Activated naive CD8-positive, alpha-beta T cell treated with anti-CD3 and anti-CD28 coated beads, Interleukin-2, amount 10 ng/mL, durations not matched to agents 7 days and 5 days (primary cell): ENCODE measurements around the gene CEND1. TPM values are rescaled to one million over a fixed set of nuclear protein-coding genes. Genes with fewer than 3 reads are reported as not detected.
A peak's percentile ranks its signal among the peaks of the same experiment; 100 is the strongest.

ENCODE experiments used
- ATAC-seq: fragments of 150-1000 bp; cut with Tn5 transposase; one replicate; pipeline ENCODE4 v1.10.0; 2021; ENCODE audit warnings: low read depth, moderate library complexity
- POLR2A ChIA-PET: fragments of 350-600 bp; sonication (Branson Sonifier 250); formaldehyde crosslinking; loops from one replicate; lab custom pipeline; 2021; ENCODE audit warnings: antibody characterized with exemption; lab: Charles Lee
- DNase-seq: peaks from one replicate; pipeline ENCODE4 v3.0.0; 2021
- H3K27ac Mint-ChIP-seq: one replicate; pipeline ENCODE4 v1.8.0; 2022; ENCODE audit warnings: mild to moderate bottlenecking, mixed read lengths
- H3K27me3 Mint-ChIP-seq: one replicate; pipeline ENCODE4 v1.8.0; 2022; ENCODE audit warnings: mild to moderate bottlenecking, moderate library complexity, mixed read lengths
- H3K36me3 Mint-ChIP-seq: one replicate; pipeline ENCODE4 v1.8.0; 2021; ENCODE audit warnings: mild to moderate bottlenecking, mixed read lengths
- H3K4me1 Mint-ChIP-seq: one replicate; pipeline ENCODE4 v1.8.0; 2021; ENCODE audit warnings: mixed read lengths
- H3K4me3 Mint-ChIP-seq: one replicate; pipeline ENCODE4 v1.8.0; 2022; ENCODE audit warnings: mild to moderate bottlenecking, moderate library complexity, mixed read lengths
- H3K9me3 Mint-ChIP-seq: one replicate; pipeline ENCODE4 v1.8.0; 2021; ENCODE audit warnings: mixed read lengths
- total RNA-seq, 2 experiments: library from RNA; stranded (reverse); gene quantifications; one replicate each; pipeline ENCODE4 v1.2.3, GENCODE V29; 2021

Gene CEND1
- total RNA-seq, 2 experiments from 2014 or later, result 0.37 TPM; not detected in 1

- Mint-ChIP-seq H3K9me3 (no peaks in the 10 kb centered on the region), H3K36me3 (peaks cover 14% of the 10 kb centered on the region), H3K4me3 (no peak overlapping the region), H3K4me1 (peaks cover 17% of the 10 kb centered on the region), H3K27me3 (no peaks in the 10 kb centered on the region), H3K27ac (no peak overlapping the region)
- ATAC-seq, result no peak
- POLR2A ChIA-PET, result no interaction called here
- DNase-seq, result no peak
These were observed 26.0 kb upstream of the CEND1 start for GRCh38 chr11:815675-816432.

GRCh38 chr11:813456-814096 is 23.7 kb upstream of the CEND1 start:
- Mint-ChIP-seq H3K9me3 (no peaks in the 10 kb centered on the region), H3K4me3 (no peak overlapping the region), H3K36me3 (peaks cover 14% of the 10 kb centered on the region), H3K27ac (no peak overlapping the region), H3K4me1 (peaks cover 21% of the 10 kb centered on the region), H3K27me3 (no peaks in the 10 kb centered on the region)
- DNase-seq (no peak), ATAC-seq (no peak)
- POLR2A ChIA-PET, result interaction anchor here (1.1 kb wide), 1 partner anchor 19 kb away, joined by 4 read pairs; the partner anchor contains the start of gene CD151

- no peak overlapping the region for H3K27ac Mint-ChIP-seq
- DNase-seq, result no peak
- POLR2A ChIA-PET, result interaction anchor here (1.1 kb wide), 1 partner anchor 20 kb away, joined by 4 read pairs; the partner anchor contains the start of gene CD151
- H3K9me3 Mint-ChIP-seq, result no peaks in the 10 kb centered on the region
- peaks cover 23% of the 10 kb centered on the region for H3K4me1 Mint-ChIP-seq
- no peak for ATAC-seq
- no peak overlapping the region for H3K4me3 Mint-ChIP-seq
- no peaks in the 10 kb centered on the region for H3K27me3 Mint-ChIP-seq
- peaks cover 14% of the 10 kb centered on the region for H3K36me3 Mint-ChIP-seq
These were observed 23.2 kb upstream of the CEND1 start for GRCh38 chr11:813072-813455.

- POLR2A ChIA-PET, result interaction anchor here (1.1 kb wide), 1 partner anchor 20 kb away, joined by 4 read pairs; the partner anchor contains the start of gene CD151
- Mint-ChIP-seq H3K27ac (peak overlapping the region; percentile 45), H3K4me3 (no peak overlapping the region)
These were observed 22.5 kb upstream of the CEND1 start for GRCh38 chr11:812390-812789.

GRCh38 chr11:811446-812245 is 21.8 kb upstream of the CEND1 start:
- no peaks in the 10 kb centered on the region for H3K27me3 Mint-ChIP-seq
- POLR2A ChIA-PET, result interaction anchor here (0.8 to 1.3 kb wide), 2 partner anchors 8 to 30 kb away, joined by 3 to 21 read pairs; partner anchors contain the start of gene PNPLA2
- ATAC-seq (no peak), DNase-seq (no peak)
- peaks cover 14% of the 10 kb centered on the region for H3K36me3 Mint-ChIP-seq
- H3K27ac Mint-ChIP-seq, result peak overlapping the region; percentile 79
- peaks cover 26% of the 10 kb centered on the region for H3K4me1 Mint-ChIP-seq
- H3K9me3 Mint-ChIP-seq, result no peaks in the 10 kb centered on the region
- peak overlapping the region; percentile 91 for H3K4me3 Mint-ChIP-seq

More at GRCh38 chr11:812390-812789, 22.5 kb upstream of the CEND1 start:
- Mint-ChIP-seq H3K36me3 (peaks cover 14% of the 10 kb centered on the region), H3K9me3 (no peaks in the 10 kb centered on the region), H3K27me3 (no peaks in the 10 kb centered on the region), H3K4me1 (peaks cover 26% of the 10 kb centered on the region)
- ATAC-seq (no peak), DNase-seq (no peak)

GRCh38 chr11:810040-810567 is 20.2 kb upstream of the CEND1 start:
- Mint-ChIP-seq H3K9me3 (no peaks in the 10 kb centered on the region), H3K27ac (peak overlapping the region; percentile 97), H3K4me3 (peak overlapping the region; percentile 91), H3K4me1 (peaks cover 27% of the 10 kb centered on the region), H3K27me3 (no peaks in the 10 kb centered on the region), H3K36me3 (peaks cover 14% of the 10 kb centered on the region)
- POLR2A ChIA-PET, result interaction anchor here (0.6 to 2.9 kb wide), 14 partner anchors 9 to 303 kb away, joined by 3 to 51 read pairs (median 6); partner anchors contain the start of genes CD151, CRACR2B, PNPLA2 and RNH1
- DNase-seq (no peak), ATAC-seq (peak; percentile 8)

- Mint-ChIP-seq H3K4me3 (peak within 1 kb of the TSS; percentile 91), H3K36me3 (peaks cover 14% of the 10 kb centered on the region), H3K9me3 (no peaks in the 10 kb centered on the region), H3K27me3 (no peaks in the 10 kb centered on the region), H3K4me1 (peaks cover 27% of the 10 kb centered on the region), H3K27ac (peak within 1 kb of the TSS; percentile 97)
- DNase-seq (peak; percentile 98), ATAC-seq (peak; percentile 81)
- POLR2A ChIA-PET, result interaction anchor here (0.6 to 2.9 kb wide), 13 partner anchors 10 to 303 kb away, joined by 3 to 51 read pairs (median 5); partner anchors contain the start of genes CD151, CRACR2B, PNPLA2 and RNH1
These were observed 19.6 kb upstream of the CEND1 start, which contains the start of gene RPLP2 for GRCh38 chr11:809287-810039. Gene RPLP2 (plus strand): TSS chr11:809967. CDS start chr11:810235, 268 bp downstream.

- POLR2A ChIA-PET, result interaction anchor here (1.1 to 2.9 kb wide), 11 partner anchors 9 to 302 kb away, joined by 3 to 51 read pairs (median 7); partner anchors contain the start of genes CD151, CRACR2B, PNPLA2 and POLR2L
- H3K9me3 Mint-ChIP-seq, result no peaks in the 10 kb centered on the region
- peaks cover 12% of the 10 kb centered on the region for H3K36me3 Mint-ChIP-seq
- no peaks in the 10 kb centered on the region for H3K27me3 Mint-ChIP-seq
- H3K4me3 Mint-ChIP-seq, result peak overlapping the region; percentile 91
- H3K27ac Mint-ChIP-seq, result peak overlapping the region; percentile 97
- DNase-seq (no peak), ATAC-seq (no peak)
- H3K4me1 Mint-ChIP-seq, result peaks cover 29% of the 10 kb centered on the region
These were observed 18.8 kb upstream of the CEND1 start for GRCh38 chr11:808427-809286.

- POLR2A ChIA-PET, result interaction anchor here (0.6 to 2.9 kb wide), 9 partner anchors 9 to 38 kb away, joined by 3 to 13 read pairs (median 3); partner anchors contain the start of genes CD151, CEND1, GATD1 and PNPLA2
- no peak for ATAC-seq
- H3K27me3 Mint-ChIP-seq, result no peaks in the 10 kb centered on the region
- H3K4me1 Mint-ChIP-seq, result peaks cover 12% of the 10 kb centered on the region
- peak overlapping the region; percentile 84 for H3K4me3 Mint-ChIP-seq
- peaks cover 3% of the 10 kb centered on the region for H3K36me3 Mint-ChIP-seq
- peak overlapping the region; percentile 80 for H3K27ac Mint-ChIP-seq
- no peak for DNase-seq
- H3K9me3 Mint-ChIP-seq, result no peaks in the 10 kb centered on the region
These were observed 14.7 kb upstream of the CEND1 start for GRCh38 chr11:804599-804964.

GRCh38 chr11:803770-804598 is 14.1 kb upstream of the CEND1 start:
- H3K27ac Mint-ChIP-seq, result peak overlapping the region; percentile 80
- H3K4me1 Mint-ChIP-seq, result peaks cover 12% of the 10 kb centered on the region
- no peak for ATAC-seq
- H3K36me3 Mint-ChIP-seq, result peaks cover 3% of the 10 kb centered on the region
- POLR2A ChIA-PET, result interaction anchor here (0.7 to 2.9 kb wide), 8 partner anchors 8 to 39 kb away, joined by 3 to 13 read pairs (median 4); partner anchors contain the start of genes CD151, CEND1, GATD1 and PNPLA2
- no peaks in the 10 kb centered on the region for H3K9me3 Mint-ChIP-seq
- H3K27me3 Mint-ChIP-seq, result no peaks in the 10 kb centered on the region
- no peak for DNase-seq
- peak overlapping the region; percentile 84 for H3K4me3 Mint-ChIP-seq
